CD4-positive, alpha-beta T cell (primary cell): ENCODE data around the gene B4GAT1. TPM values are rescaled to one million over a fixed set of nuclear protein-coding genes. Genes with fewer than 3 reads are reported as not detected.
A peak's percentile ranks its signal among the peaks of the same experiment; 100 is the strongest.

Source experiments
- ATAC-seq: fragments of 200-7000 bp; cut with Tn5 transposase; one replicate; pipeline ENCODE4 v1.10.0; 2022; ENCODE audit warnings: mild to moderate bottlenecking; ENCODE audit not compliant: poor library complexity
- CTCF ChIA-PET: fragments of 350-600 bp; sonication (Branson Sonifier 250); formaldehyde crosslinking; loops from one replicate; lab custom pipeline; 2021; ENCODE audit warnings: antibody characterized with exemption, inconsistent platforms; lab: Charles Lee
- POLR2A ChIA-PET: fragments of 350-600 bp; sonication (Branson Sonifier 250); formaldehyde crosslinking; loops from one replicate; lab custom pipeline; 2021; ENCODE audit warnings: antibody characterized with exemption, inconsistent platforms; lab: Charles Lee
- DNase-seq, 14 experiments: peaks; one replicate each; pipeline ENCODE4 v3.0.0-alpha.2; 2013 to 2020; ENCODE audit warnings: mixed read lengths in 2 of 14
- H3K27ac ChIP-seq, 2 donors: one replicate each; pipeline versions ENCODE4 v1.5.1 to v1.7.0; 2013; ENCODE audit warnings: low read length in 2 of 2, low read depth in 1 of 2, mild to moderate bottlenecking in 1 of 2
- H3K27me3 ChIP-seq, 2 experiments: 1 replicate in 1 of 2; 2 replicates in 1 of 2; pipeline versions ENCODE4 v1.6.1 to v1.7.0; 2013; ENCODE audit warnings: low read length in 2 of 2, control low read depth in 1 of 2, mild to moderate bottlenecking in 1 of 2, moderate library complexity in 1 of 2; ENCODE audit not compliant: insufficient read depth in 2 of 2, control insufficient read depth in 1 of 2
- H3K36me3 ChIP-seq: one replicate; pipeline ENCODE4 v1.6.1; 2013; ENCODE audit warnings: low read length, control low read depth; ENCODE audit not compliant: insufficient read depth
- H3K4me1 ChIP-seq: one replicate; pipeline ENCODE4 v1.6.1; 2013; ENCODE audit warnings: low read length, control low read depth; ENCODE audit not compliant: insufficient read depth
- H3K4me3 ChIP-seq: one replicate; pipeline ENCODE4 v1.5.1; 2013; ENCODE audit warnings: mild to moderate bottlenecking, low read length, moderate library complexity
- H3K9me3 ChIP-seq, 2 experiments: 1 replicate in 1 of 2; 2 replicates in 1 of 2; pipeline versions ENCODE4 v1.6.1 to v1.7.0; 2013; ENCODE audit warnings: low read length in 2 of 2, mild to moderate bottlenecking in 2 of 2, control low read depth in 1 of 2, moderate library complexity in 1 of 2; ENCODE audit not compliant: control insufficient read depth in 1 of 2, insufficient read depth in 1 of 2
- H3K27ac Mint-ChIP-seq: one replicate; pipeline ENCODE4 v1.8.0; 2020; ENCODE audit warnings: mixed read lengths
- H3K27me3 Mint-ChIP-seq: one replicate; pipeline ENCODE4 v1.8.0; 2021; ENCODE audit warnings: mixed read lengths
- H3K36me3 Mint-ChIP-seq: one replicate; pipeline ENCODE4 v1.8.0; 2021; ENCODE audit warnings: low read depth, mixed read lengths
- H3K4me1 Mint-ChIP-seq: one replicate; pipeline ENCODE4 v1.8.0; 2021; ENCODE audit warnings: low read depth, mixed read lengths
- H3K4me3 Mint-ChIP-seq: one replicate; pipeline ENCODE4 v1.8.0; 2020; ENCODE audit warnings: mild to moderate bottlenecking, mixed read lengths
- H3K9me3 Mint-ChIP-seq: one replicate; pipeline ENCODE4 v1.8.0; 2020; ENCODE audit warnings: mixed read lengths
- intact Hi-C, 2 experiments: fragments of 100-400 bp; cut with DNase I in 1 of 2; cut with micrococcal nuclease in 1 of 2; formaldehyde crosslinking; loops; one replicate each; pipeline versions ENCODE4 v1.15.1 to v1.9.0; 2023 to 2025; cut with DNase I, micrococcal nuclease
- total RNA-seq, 174 experiments: library from RNA in 2 of 174; stranded (reverse) in 2 of 174; gene quantifications; one replicate each; pipeline ENCODE4 v1.2.3 and lab custom pipeline; 2021 to 2026
- TF ChIP-seq, protein P1 (sequence below): fragments of 200-600 bp; IDR thresholded peaks from one replicate; pipeline ENCODE4 v1.8.0; 2022; ENCODE audit warnings: antibody characterized with exemption, mild to moderate bottlenecking

Gene B4GAT1
- total RNA-seq, 2 experiments from 2014 or later = 1.9 to 2.0 TPM

GRCh38 chr11:66336234-66337102 is 11.0 kb downstream of the B4GAT1 start, which contains the start of gene RIN1:
TSS of gene RIN1 (minus strand) at chr11:66336434. CDS start at chr11:66336402, 32 bp downstream.
- peaks cover 42% of the 10 kb centered on the region for H3K36me3 ChIP-seq
- DNase-seq (peak in 6 of 14 experiments; percentile 28 to 73 (median 48)), ATAC-seq (peak; percentile 68)
- H3K9me3 Mint-ChIP-seq = no peaks in the 10 kb centered on the region
- peak within 1 kb of the TSS; percentile 63 for H3K4me3 ChIP-seq
- ChIA-PET POLR2A (interaction anchor here (0.9 to 3.0 kb wide), 4 partner anchors 8 to 291 kb away, joined by 3 to 16 read pairs (median 6); partner anchors contain the start of genes BRMS1 and YIF1A), CTCF (interaction anchor here (0.7 to 1.7 kb wide), 2 partner anchors 24 to 25 kb away, joined by 3 to 6 read pairs; no protein-coding TSS in a partner anchor)
- TF ChIP-seq, protein P1, sequence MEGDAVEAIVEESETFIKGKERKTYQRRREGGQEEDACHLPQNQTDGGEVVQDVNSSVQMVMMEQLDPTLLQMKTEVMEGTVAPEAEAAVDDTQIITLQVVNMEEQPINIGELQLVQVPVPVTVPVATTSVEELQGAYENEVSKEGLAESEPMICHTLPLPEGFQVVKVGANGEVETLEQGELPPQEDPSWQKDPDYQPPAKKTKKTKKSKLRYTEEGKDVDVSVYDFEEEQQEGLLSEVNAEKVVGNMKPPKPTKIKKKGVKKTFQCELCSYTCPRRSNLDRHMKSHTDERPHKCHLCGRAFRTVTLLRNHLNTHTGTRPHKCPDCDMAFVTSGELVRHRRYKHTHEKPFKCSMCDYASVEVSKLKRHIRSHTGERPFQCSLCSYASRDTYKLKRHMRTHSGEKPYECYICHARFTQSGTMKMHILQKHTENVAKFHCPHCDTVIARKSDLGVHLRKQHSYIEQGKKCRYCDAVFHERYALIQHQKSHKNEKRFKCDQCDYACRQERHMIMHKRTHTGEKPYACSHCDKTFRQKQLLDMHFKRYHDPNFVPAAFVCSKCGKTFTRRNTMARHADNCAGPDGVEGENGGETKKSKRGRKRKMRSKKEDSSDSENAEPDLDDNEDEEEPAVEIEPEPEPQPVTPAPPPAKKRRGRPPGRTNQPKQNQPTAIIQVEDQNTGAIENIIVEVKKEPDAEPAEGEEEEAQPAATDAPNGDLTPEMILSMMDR = no peak
- peak within 1 kb of the TSS; percentile 49 for H3K27ac Mint-ChIP-seq
- H3K9me3 ChIP-seq = no peaks in the 10 kb centered on the region
- H3K27me3 ChIP-seq = no peaks in the 10 kb centered on the region
- H3K27ac ChIP-seq = no peak within 1 kb of the TSS
- peaks cover 19% of the 10 kb centered on the region for H3K4me1 Mint-ChIP-seq
- no peaks in the 10 kb centered on the region for H3K27me3 Mint-ChIP-seq
- H3K36me3 Mint-ChIP-seq = peaks cover 35% of the 10 kb centered on the region
- peaks cover 28% of the 10 kb centered on the region for H3K4me1 ChIP-seq
- intact Hi-C loops = no loop called here
- peak within 1 kb of the TSS; percentile 89 for H3K4me3 Mint-ChIP-seq

DNA sequence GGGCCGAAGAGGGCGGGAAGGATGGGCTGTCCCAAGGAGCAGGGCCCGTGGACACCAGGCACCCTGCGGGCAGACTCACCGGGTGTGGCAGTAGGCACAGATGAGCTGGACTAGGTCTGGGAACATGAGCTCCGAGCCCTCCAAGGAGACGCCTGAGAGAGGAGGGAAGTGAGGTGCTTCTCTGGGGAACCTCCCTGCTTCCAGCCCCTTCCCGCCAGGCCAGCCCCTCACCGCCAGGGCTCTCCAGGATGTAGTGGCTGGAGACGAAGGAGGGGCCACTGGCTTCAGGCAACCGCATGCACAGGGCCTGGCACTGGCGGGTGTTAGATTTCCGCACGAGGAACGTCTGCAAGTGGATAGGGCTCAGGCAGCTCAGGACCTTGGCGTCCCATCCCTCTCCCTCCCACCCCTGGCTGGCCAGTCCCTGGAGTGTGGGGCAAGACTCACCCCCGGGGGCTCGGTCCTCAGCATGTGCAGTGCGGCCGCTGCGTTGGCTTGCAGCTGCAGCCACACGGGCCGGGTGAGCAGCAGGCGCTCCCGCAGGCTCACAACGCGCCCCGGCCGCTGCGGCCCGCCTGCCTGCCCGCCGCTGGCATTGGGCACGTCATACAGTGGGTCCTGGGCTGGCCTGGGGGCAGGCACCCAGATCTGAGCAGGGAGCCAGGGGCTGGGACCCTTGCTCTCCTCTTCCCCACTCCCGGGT is 11.7 kb downstream of the B4GAT1 start:
- H3K4me1 ChIP-seq = peaks cover 28% of the 10 kb centered on the region
- DNase-seq = peak in 1 of 14 experiments; percentile 29
- TF ChIP-seq, protein P1 = no peak
- peaks cover 34% of the 10 kb centered on the region for H3K36me3 ChIP-seq
- H3K27me3 ChIP-seq = no peaks in the 10 kb centered on the region
- H3K4me1 Mint-ChIP-seq = peaks cover 19% of the 10 kb centered on the region
- H3K9me3 ChIP-seq = no peaks in the 10 kb centered on the region
- ChIA-PET CTCF (interaction anchor here (0.7 to 1.7 kb wide), 2 partner anchors 23 to 24 kb away, joined by 3 to 6 read pairs; no protein-coding TSS in a partner anchor), POLR2A (interaction anchor here (0.9 to 3.0 kb wide), 5 partner anchors 9 to 290 kb away, joined by 3 to 16 read pairs (median 3); partner anchors contain the start of genes B4GAT1, BRMS1 and YIF1A)
- H3K27me3 Mint-ChIP-seq = no peaks in the 10 kb centered on the region
- H3K4me3 Mint-ChIP-seq = peak overlapping the region; percentile 89
- peak overlapping the region; percentile 63 for H3K4me3 ChIP-seq
- H3K9me3 Mint-ChIP-seq = no peaks in the 10 kb centered on the region
- H3K36me3 Mint-ChIP-seq = peaks cover 28% of the 10 kb centered on the region
- H3K27ac ChIP-seq = no peak overlapping the region
- no peak for ATAC-seq
- intact Hi-C loops = no loop called here
- H3K27ac Mint-ChIP-seq = peak overlapping the region; percentile 49
